IPS DF 6.9 (cell line): Measurements from ENCODE around the gene MEG3.

Experiments
- DNase-seq: peaks from one replicate; pipeline ENCODE4 v3.0.0-alpha.2; 2013; ENCODE audit warnings: low read depth, low spot score
- H3K27ac ChIP-seq: one replicate; pipeline ENCODE4 v1.5.1; 2013; ENCODE audit warnings: low read length, control low read depth
- H3K27me3 ChIP-seq: 2 replicates; pipeline ENCODE4 v1.6.1; 2013; ENCODE audit warnings: mild to moderate bottlenecking, low read length; ENCODE audit not compliant: control insufficient read depth, insufficient read depth
- H3K36me3 ChIP-seq: 2 replicates; pipeline ENCODE4 v1.6.1; 2013; ENCODE audit warnings: low read length; ENCODE audit not compliant: control insufficient read depth, insufficient read depth
- H3K4me1 ChIP-seq: 2 replicates; pipeline ENCODE4 v1.6.1; 2013; ENCODE audit warnings: low read length; ENCODE audit not compliant: control insufficient read depth, insufficient read depth
- H3K4me3 ChIP-seq: 2 replicates; pipeline ENCODE4 v1.5.1; 2013; ENCODE audit warnings: mild to moderate bottlenecking, low read length
- H3K9me3 ChIP-seq: 2 replicates; pipeline ENCODE4 v1.6.1; 2013; ENCODE audit warnings: low read length, inconsistent platforms; ENCODE audit not compliant: control insufficient read depth, insufficient read depth
- WGBS: extraction: QIAGEN DNeasy Blood & Tissue Kit; methylation state at CpG from one replicate; pipeline ENCODE4 v1.1.7; 2013; ENCODE audit warnings: mixed read lengths, missing lambda C conversion rate; ENCODE audit not compliant: insufficient read length, insufficient coverage; 5-methylcytosine and 5-hydroxymethylcytosine counted together

The MEG3 gene

GRCh38 chr14:100866666-100867630 is 41.0 kb downstream of the MEG3 start:
- Histone ChIP-seq H3K27ac (no peak overlapping the region), H3K27me3 (no peaks in the 10 kb centered on the region), H3K4me1 (no peaks in the 10 kb centered on the region), H3K9me3 (no peaks in the 10 kb centered on the region), H3K36me3 (no peaks in the 10 kb centered on the region), H3K4me3 (no peak overlapping the region)
- WGBS, result no CpG with 5 or more reads among the region's 18 CpGs
- no peak for DNase-seq

GRCh38 chr14:100867631-100868315 is 41.9 kb downstream of the MEG3 start:
- Histone ChIP-seq H3K36me3 (no peaks in the 10 kb centered on the region), H3K4me3 (no peak overlapping the region), H3K27me3 (no peaks in the 10 kb centered on the region), H3K27ac (no peak overlapping the region), H3K4me1 (no peaks in the 10 kb centered on the region), H3K9me3 (no peaks in the 10 kb centered on the region)
- DNase-seq, result no peak
- no CpG with 5 or more reads among the region's 13 CpGs for WGBS

GRCh38 chr14:100868621-100869370 is 42.9 kb downstream of the MEG3 start:
- Histone ChIP-seq H3K27me3 (no peaks in the 10 kb centered on the region), H3K36me3 (no peaks in the 10 kb centered on the region), H3K4me1 (no peaks in the 10 kb centered on the region), H3K9me3 (no peaks in the 10 kb centered on the region), H3K4me3 (no peak overlapping the region), H3K27ac (no peak overlapping the region)
- no peak for DNase-seq
- no CpG with 5 or more reads among the region's 24 CpGs for WGBS

GRCh38 chr14:100871234-100872186 is 45.6 kb downstream of the MEG3 start:
- Histone ChIP-seq H3K9me3 (no peaks in the 10 kb centered on the region), H3K4me3 (no peak overlapping the region), H3K27ac (no peak overlapping the region), H3K36me3 (no peaks in the 10 kb centered on the region; the same call in 1 of the 2 replicates), H3K27me3 (no peaks in the 10 kb centered on the region), H3K4me1 (no peaks in the 10 kb centered on the region; the same call in 1 of the 2 replicates)
- no peak for DNase-seq
- no CpG with 5 or more reads among the region's 16 CpGs for WGBS

- DNase-seq, result no peak
- H3K4me3 ChIP-seq, result no peak overlapping the region
- no CpG with 5 or more reads among the region's 15 CpGs for WGBS
- H3K27me3 ChIP-seq, result no peaks in the 10 kb centered on the region
- no peaks in the 10 kb centered on the region; the same call in 1 of the 2 replicates for H3K4me1 ChIP-seq
- H3K27ac ChIP-seq, result no peak overlapping the region
- H3K36me3 ChIP-seq, result no peaks in the 10 kb centered on the region; the same call in 1 of the 2 replicates
- H3K9me3 ChIP-seq, result no peaks in the 10 kb centered on the region
Observed at GRCh38 chr14:100872259-100873095, 46.6 kb downstream of the MEG3 start.

GRCh38 chr14:100873096-100873482 is 47.2 kb downstream of the MEG3 start:
- H3K27me3 ChIP-seq, result no peaks in the 10 kb centered on the region
- WGBS, result no CpG with 5 or more reads among the region's 3 CpGs
- no peaks in the 10 kb centered on the region; the same call in 1 of the 2 replicates for H3K4me1 ChIP-seq
- DNase-seq, result no peak
- no peaks in the 10 kb centered on the region; the same call in 1 of the 2 replicates for H3K36me3 ChIP-seq
- no peak overlapping the region for H3K27ac ChIP-seq
- H3K9me3 ChIP-seq, result no peaks in the 10 kb centered on the region
- H3K4me3 ChIP-seq, result no peak overlapping the region

GRCh38 chr14:100874051-100874410 is 48.1 kb downstream of the MEG3 start:
- Histone ChIP-seq H3K36me3 (no peaks in the 10 kb centered on the region; the same call in 1 of the 2 replicates), H3K27me3 (no peaks in the 10 kb centered on the region), H3K4me3 (no peak overlapping the region), H3K27ac (no peak overlapping the region), H3K4me1 (no peaks in the 10 kb centered on the region; the same call in 1 of the 2 replicates), H3K9me3 (no peaks in the 10 kb centered on the region)
- no peak for DNase-seq
- WGBS, result no CpG with 5 or more reads among the region's 4 CpGs

GRCh38 chr14:100874411-100875091 is 48.6 kb downstream of the MEG3 start:
- no peak overlapping the region for H3K27ac ChIP-seq
- H3K4me3 ChIP-seq, result no peak overlapping the region
- H3K9me3 ChIP-seq, result no peaks in the 10 kb centered on the region
- no CpG with 5 or more reads among the region's 21 CpGs for WGBS
- no peak for DNase-seq
- H3K4me1 ChIP-seq, result no peaks in the 10 kb centered on the region; the same call in 1 of the 2 replicates
- no peaks in the 10 kb centered on the region; the same call in 1 of the 2 replicates for H3K36me3 ChIP-seq
- H3K27me3 ChIP-seq, result no peaks in the 10 kb centered on the region
